Measurements from ENCODE around the gene POLR3F.

Gene POLR3F

DNA sequence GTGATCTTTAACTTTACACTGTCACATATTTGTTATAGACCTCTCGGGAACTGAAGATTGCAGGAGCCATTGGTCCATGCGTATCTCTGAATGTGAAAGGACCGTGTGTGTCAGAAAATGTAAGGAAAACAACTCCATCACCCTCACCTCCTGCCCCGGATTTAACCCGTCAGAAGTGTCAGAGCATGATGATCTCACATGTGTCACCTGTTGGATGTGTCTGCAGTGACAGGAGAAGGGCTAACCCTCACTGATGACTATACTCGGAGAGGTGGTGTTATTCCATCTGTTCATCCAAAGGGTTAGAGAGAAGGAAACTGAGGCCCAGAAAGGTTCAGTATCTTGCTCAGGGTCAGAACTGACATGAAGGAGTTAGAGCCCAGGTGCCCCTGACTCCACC is 65.4 kb downstream of the POLR3F start:
- TF ChIP-seq TEAD4 (IDR thresholded peaks at IDR 0.05) = no peak
- TF ChIP-seq, protein P1, sequence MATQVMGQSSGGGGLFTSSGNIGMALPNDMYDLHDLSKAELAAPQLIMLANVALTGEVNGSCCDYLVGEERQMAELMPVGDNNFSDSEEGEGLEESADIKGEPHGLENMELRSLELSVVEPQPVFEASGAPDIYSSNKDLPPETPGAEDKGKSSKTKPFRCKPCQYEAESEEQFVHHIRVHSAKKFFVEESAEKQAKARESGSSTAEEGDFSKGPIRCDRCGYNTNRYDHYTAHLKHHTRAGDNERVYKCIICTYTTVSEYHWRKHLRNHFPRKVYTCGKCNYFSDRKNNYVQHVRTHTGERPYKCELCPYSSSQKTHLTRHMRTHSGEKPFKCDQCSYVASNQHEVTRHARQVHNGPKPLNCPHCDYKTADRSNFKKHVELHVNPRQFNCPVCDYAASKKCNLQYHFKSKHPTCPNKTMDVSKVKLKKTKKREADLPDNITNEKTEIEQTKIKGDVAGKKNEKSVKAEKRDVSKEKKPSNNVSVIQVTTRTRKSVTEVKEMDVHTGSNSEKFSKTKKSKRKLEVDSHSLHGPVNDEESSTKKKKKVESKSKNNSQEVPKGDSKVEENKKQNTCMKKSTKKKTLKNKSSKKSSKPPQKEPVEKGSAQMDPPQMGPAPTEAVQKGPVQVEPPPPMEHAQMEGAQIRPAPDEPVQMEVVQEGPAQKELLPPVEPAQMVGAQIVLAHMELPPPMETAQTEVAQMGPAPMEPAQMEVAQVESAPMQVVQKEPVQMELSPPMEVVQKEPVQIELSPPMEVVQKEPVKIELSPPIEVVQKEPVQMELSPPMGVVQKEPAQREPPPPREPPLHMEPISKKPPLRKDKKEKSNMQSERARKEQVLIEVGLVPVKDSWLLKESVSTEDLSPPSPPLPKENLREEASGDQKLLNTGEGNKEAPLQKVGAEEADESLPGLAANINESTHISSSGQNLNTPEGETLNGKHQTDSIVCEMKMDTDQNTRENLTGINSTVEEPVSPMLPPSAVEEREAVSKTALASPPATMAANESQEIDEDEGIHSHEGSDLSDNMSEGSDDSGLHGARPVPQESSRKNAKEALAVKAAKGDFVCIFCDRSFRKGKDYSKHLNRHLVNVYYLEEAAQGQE (IDR thresholded peaks at IDR 0.05; ENCODE audit: low read depth) = no peak
- no peak for TF ChIP-seq EP300 (IDR thresholded peaks at IDR 0.05; ENCODE audit: borderline replicate concordance)
- TF ChIP-seq FOXM1 (IDR thresholded peaks at IDR 0.05; ENCODE audit: borderline replicate concordance, low read depth) = no peak
- no peak for TF ChIP-seq EGR1 (IDR thresholded peaks at IDR 0.05)
- TF ChIP-seq ZBTB7A (IDR thresholded peaks at IDR 0.05; ENCODE audit: low read depth) = no peak

DNA sequence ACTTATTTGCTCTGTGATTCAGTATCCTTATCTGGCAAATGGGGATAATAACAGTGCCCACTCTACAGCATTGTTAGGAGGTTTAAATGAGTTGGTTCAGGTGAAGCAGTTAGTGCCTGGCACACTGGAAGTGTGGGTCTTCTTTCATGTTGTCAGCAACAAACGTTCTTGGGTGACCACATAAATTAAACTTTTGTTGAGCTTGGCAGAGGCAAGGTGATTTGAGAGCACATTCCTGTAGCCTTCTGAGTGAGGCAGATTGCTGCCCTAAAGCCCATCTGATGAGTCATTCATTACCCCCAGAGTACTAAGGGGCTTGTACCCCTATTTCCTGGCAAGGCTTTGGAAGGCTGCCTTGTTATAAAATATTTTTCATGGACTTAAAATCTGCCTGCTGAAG is 66.3 kb downstream of the POLR3F start:
- TF ChIP-seq TAF1 (IDR thresholded peaks at IDR 0.05; ENCODE audit: low read depth) (no peak), TEAD4 (IDR thresholded peaks at IDR 0.05) (no peak), RAD21 (IDR thresholded peaks at IDR 0.05; ENCODE audit: low read depth) (no peak), ZBTB7A (IDR thresholded peaks at IDR 0.05; ENCODE audit: low read depth) (no peak), CREB1 (IDR thresholded peaks at IDR 0.05; ENCODE audit: low read depth) (no peak), EP300 (IDR thresholded peaks at IDR 0.05; ENCODE audit: borderline replicate concordance) (no peak), CEBPB (IDR thresholded peaks at IDR 0.05) (no peak), YY1 (IDR thresholded peaks at IDR 0.05; ENCODE audit: low read depth) (no peak), FOXM1 (IDR thresholded peaks at IDR 0.05; ENCODE audit: borderline replicate concordance, low read depth) (no peak), NFIC (IDR thresholded peaks at IDR 0.05) (no peak), TCF12 (IDR thresholded peaks at IDR 0.05; ENCODE audit: low read depth) (no peak), EGR1 (IDR thresholded peaks at IDR 0.05) (no peak)
- TF ChIP-seq, protein P2, sequence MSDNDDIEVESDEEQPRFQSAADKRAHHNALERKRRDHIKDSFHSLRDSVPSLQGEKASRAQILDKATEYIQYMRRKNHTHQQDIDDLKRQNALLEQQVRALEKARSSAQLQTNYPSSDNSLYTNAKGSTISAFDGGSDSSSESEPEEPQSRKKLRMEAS (IDR thresholded peaks at IDR 0.05) = no peak
- TF ChIP-seq, protein P1 (IDR thresholded peaks at IDR 0.05; ENCODE audit: low read depth) = no peak

DNA sequence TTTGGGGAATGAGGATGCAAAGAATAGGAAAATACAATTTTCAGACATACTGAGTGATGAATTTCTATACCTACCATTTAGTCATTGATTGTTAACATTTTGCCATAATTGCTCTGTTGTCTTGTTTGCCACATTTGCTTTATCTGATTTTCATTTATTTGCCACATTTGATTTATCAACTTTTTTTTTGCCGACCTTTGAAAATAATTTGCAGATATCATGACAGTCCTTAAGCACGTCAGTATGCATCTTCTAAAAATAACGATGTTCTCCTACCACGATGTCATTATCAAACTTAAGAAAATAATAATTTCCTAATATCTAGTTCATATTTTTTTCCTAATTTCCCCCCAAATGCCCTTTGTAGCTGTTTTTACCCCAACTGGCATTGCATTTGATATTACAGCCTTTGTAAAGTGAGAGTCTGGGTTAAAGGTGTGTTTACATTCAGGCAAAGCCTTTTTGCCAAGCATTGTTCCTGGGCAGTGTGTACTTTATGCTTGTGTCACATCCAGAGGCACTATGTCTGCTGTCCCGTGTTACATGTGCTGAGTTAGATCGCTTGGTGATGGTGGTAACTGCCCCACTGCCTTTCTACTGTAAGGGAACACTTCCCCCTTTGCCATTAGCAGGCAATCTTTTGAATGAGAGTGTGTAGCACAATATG is 66.9 kb downstream of the POLR3F start:
- no peak for TF ChIP-seq ZBTB7A (IDR thresholded peaks at IDR 0.05; ENCODE audit: low read depth)
- TF ChIP-seq YY1 (IDR thresholded peaks at IDR 0.05; ENCODE audit: low read depth) = no peak

All from Ishikawa (cell line).